GM12878 (cell line): ENCODE results near the gene RB1. TPM values are rescaled to one million over a fixed set of nuclear protein-coding genes. Genes with fewer than 3 reads are reported as not detected.

ENCODE experiments used
- ATAC-seq: fragments of 200-7000 bp; cut with Tn5 transposase; 3 replicates; pipeline ENCODE4 v1.9.1; 2020; ENCODE audit warnings: mild to moderate bottlenecking, moderate library complexity
- BruUV-seq: library from RNA; stranded (reverse); fragments of 400-500 nt; replicated peaks from 2 replicates; lab custom pipeline; 2021; lab: Mats Ljungman, UMichigan
- CTCF ChIA-PET: fragments of 300-600 bp; sonication (Branson Sonifier 250); formaldehyde crosslinking; extraction: SDS; loops from one replicate; lab custom pipeline; 2021; ENCODE audit warnings: inconsistent platforms; lab: Yijun Ruan, JAX
- POLR2A ChIA-PET: fragments of 350-600 bp; formaldehyde crosslinking; extraction: SDS; loops from one replicate; lab custom pipeline; 2021; ENCODE audit warnings: inconsistent platforms; lab: Charles Lee
- RAD21 ChIA-PET: fragments of 300-600 bp; sonication (Branson Sonifier 250); formaldehyde crosslinking; loops from one replicate; lab custom pipeline; 2023; ENCODE audit warnings: antibody characterized with exemption; ENCODE audit not compliant: unreplicated experiment; lab: Charles Lee
- SMC1A ChIA-PET: fragments of 300-600 bp; sonication (Branson Sonifier 250); formaldehyde crosslinking; loops from one replicate; lab custom pipeline; 2023; ENCODE audit not compliant: unreplicated experiment, uncharacterized antibody; lab: Charles Lee
- DNase-seq: peaks from one replicate; pipeline ENCODE4 v3.0.0-alpha.2; 2011; ENCODE audit warnings: low read depth, low spot score
- FAIRE-seq: peaks from 3 replicates; lab custom pipeline; 2011; peaks lifted over from hg19 to GRCh38; lab: Jason Lieb, UNC
- H2AFZ ChIP-seq: 2 replicates; pipeline ENCODE4 v1.6.0; 2011; ENCODE audit warnings: low read depth, low read length, control low read depth; ENCODE audit not compliant: control insufficient read depth
- H3K27ac ChIP-seq: 2 replicates; pipeline ENCODE4 v1.5.1; 2011; ENCODE audit warnings: control low read depth; ENCODE audit not compliant: control insufficient read depth, insufficient read depth
- H3K27me3 ChIP-seq, 2 experiments: replicated peaks in 1 of 2; 2 replicates each; pipeline versions ENCODE4 v1.6.0 to v1.6.1; 2011; ENCODE audit warnings: low read length in 1 of 2; ENCODE audit not compliant: control insufficient read depth in 2 of 2, insufficient read depth in 2 of 2
- H3K36me3 ChIP-seq, 2 experiments: 2 replicates each; pipeline ENCODE4 v1.5.1; 2011; ENCODE audit warnings: low read length in 1 of 2; ENCODE audit not compliant: control insufficient read depth in 2 of 2, insufficient read depth in 2 of 2
- H3K4me1 ChIP-seq: 2 replicates; pipeline ENCODE4 v1.6.1; 2011; ENCODE audit warnings: mild to moderate bottlenecking, low read length, moderate library complexity, mixed read lengths; ENCODE audit not compliant: control insufficient read depth, insufficient read depth
- H3K4me2 ChIP-seq: 2 replicates; pipeline ENCODE4 v1.6.0; 2011; ENCODE audit warnings: control low read depth; ENCODE audit not compliant: control insufficient read depth, insufficient read depth
- H3K4me3 ChIP-seq: fragments of 200-600 bp; sonication (generic); 2 replicates; pipeline ENCODE4 v1.5.1; 2016
- H3K79me2 ChIP-seq: 2 replicates; pipeline ENCODE4 v1.6.0; 2011; ENCODE audit warnings: low read length; ENCODE audit not compliant: control insufficient read depth, insufficient read depth
- H3K9ac ChIP-seq: 2 replicates; pipeline ENCODE4 v1.8.0; 2011; ENCODE audit warnings: low read length, control low read depth, mixed read lengths; ENCODE audit not compliant: control insufficient read depth, insufficient read depth
- H3K9me3 ChIP-seq: replicated peaks from 3 replicates; pipeline ENCODE4 v1.5.1; 2011; ENCODE audit warnings: mild to moderate bottlenecking, low read length; ENCODE audit not compliant: control insufficient read depth, insufficient read depth
- H4K20me1 ChIP-seq: 2 replicates; pipeline ENCODE4 v1.6.0; 2011; ENCODE audit not compliant: control insufficient read depth, insufficient read depth
- BHLHE40 ChIP-seq, 2 experiments: fragments of 450-650 bp in 1 of 2; IDR thresholded peaks; 2 replicates each; pipeline ENCODE4 v1.6.1; 2011 to 2017; ENCODE audit warnings: low read depth in 2 of 2, borderline replicate concordance in 1 of 2, improper control_type of control experiment in 1 of 2, low read length in 1 of 2, mild to moderate bottlenecking in 1 of 2
- CREB1 ChIP-seq: IDR thresholded peaks from 2 replicates; pipeline ENCODE4 v1.6.1; 2012; ENCODE audit warnings: low read depth, mild to moderate bottlenecking, inconsistent platforms
- EED ChIP-seq: sonication (generic); IDR thresholded peaks from 2 replicates; pipeline ENCODE4 v1.6.1; 2016; ENCODE audit warnings: antibody characterized with exemption, low read depth
- EP300 ChIP-seq, 2 experiments: fragments of 150-350 bp in 1 of 2; IDR thresholded peaks; 2 replicates each; pipeline ENCODE4 v1.6.1; 2011 to 2012; ENCODE audit warnings: low read depth in 2 of 2, low read length in 2 of 2, borderline replicate concordance in 1 of 2, improper control_type of control experiment in 1 of 2, inconsistent platforms in 1 of 2; ENCODE audit not compliant: control insufficient read depth in 1 of 2
- GATAD2B ChIP-seq: fragments of 450-650 bp; conservative IDR thresholded peaks from 2 replicates; pipeline ENCODE4 v1.6.1; 2017; ENCODE audit warnings: low read depth, mild to moderate bottlenecking, moderate library complexity
- IRF4 ChIP-seq: IDR thresholded peaks from 2 replicates; pipeline ENCODE4 v1.6.1; 2011; ENCODE audit warnings: low read depth, low read length
- NR2C1 ChIP-seq: fragments of 450-650 bp; IDR thresholded peaks from 2 replicates; pipeline ENCODE4 v1.6.1; 2017; ENCODE audit warnings: antibody characterized with exemption, mild to moderate bottlenecking, moderate library complexity
- NRF1 ChIP-seq: conservative IDR thresholded peaks from 2 replicates; pipeline ENCODE4 v1.6.1; 2011; ENCODE audit warnings: mild to moderate bottlenecking, low read depth, low read length, improper control_type of control experiment
- PAX5 ChIP-seq: IDR thresholded peaks from 2 replicates; pipeline ENCODE4 v1.6.1; 2011; ENCODE audit warnings: low read depth, low read length, borderline replicate concordance
- POLR2AphosphoS2 ChIP-seq: IDR thresholded peaks from 2 replicates; pipeline ENCODE4 v1.6.1; 2011; ENCODE audit warnings: low read depth, mild to moderate bottlenecking, low read length, improper control_type of control experiment, moderate library complexity
- RAD21 ChIP-seq: IDR thresholded peaks from 2 replicates; pipeline ENCODE4 v1.6.1; 2011; ENCODE audit warnings: mild to moderate bottlenecking, low read depth, low read length, moderate library complexity; ENCODE audit not compliant: insufficient read depth
- SUZ12 ChIP-seq: fragments of 200-600 bp; sonication (generic); IDR thresholded peaks from one replicate; pipeline ENCODE4 v1.6.1; 2018; ENCODE audit warnings: antibody characterized with exemption, mild to moderate bottlenecking; ENCODE audit not compliant: unreplicated experiment
- WGBS: methylation state at CpG from one replicate; pipeline ENCODE4 v1.1.6; 2016; ENCODE audit warnings: low lambda C conversion rate; ENCODE audit not compliant: insufficient replicate concordance, insufficient coverage; ENCODE audit errors: missing lambda C conversion rate; 5-methylcytosine and 5-hydroxymethylcytosine counted together
- in situ Hi-C: fragments of 300-500 bp; cut with MboI; formaldehyde crosslinking; loops from 9 replicates; pipeline ENCODE4 v1.14.3; 2018; ENCODE audit warnings: mixed read lengths
- intact Hi-C: fragments of 100-400 bp; cut with micrococcal nuclease; formaldehyde crosslinking; loops from one replicate; pipeline ENCODE4 v1.14.2; 2022; ENCODE audit not compliant: unreplicated experiment
- polyA plus RNA-seq, 11 experiments: library from polyadenylated mRNA; depleted of rRNA in 4 of 11; unstranded in 6 of 11; stranded (reverse) in 5 of 11; fragments of >200 nt; fragmentation: Nextera tagmentation in 4 of 11; fragmentation: Illumina TruSeq in 1 of 11; extraction: Ambion mirVana in 4 of 11; extraction: Trizol in 1 of 11; gene quantifications; 1 replicate in 1 of 11; 2 replicates in 10 of 11; pipeline versions ENCODE4 v1.2.1 to v1.2.3, GENCODE V29; 2011 to 2016; ENCODE audit warnings: inconsistent platforms in 2 of 11, missing spikeins in 2 of 11, low read depth in 1 of 11
- total RNA-seq, 4 experiments: library from RNA; depleted of rRNA in 3 of 4; stranded (reverse); fragments of >200 nt in 3 of 4; fragmentation: Illumina TruSeq in 1 of 4; extraction: Trizol in 1 of 4; gene quantifications; 2 replicates each; pipeline versions ENCODE4 v1.2.1 to v1.2.3, GENCODE V29; 2013 to 2021
- TF ChIP-seq, protein P1 (sequence below): fragments of 450-650 bp; IDR thresholded peaks from 2 replicates; pipeline ENCODE4 v1.6.1; 2017; ENCODE audit warnings: mild to moderate bottlenecking
- TF ChIP-seq, protein P2 (sequence below): IDR thresholded peaks from 2 replicates; pipeline ENCODE4 v1.6.1; 2012; ENCODE audit warnings: improper control_type of control experiment, low read depth, low read length; ENCODE audit not compliant: insufficient replicate concordance
- TF ChIP-seq, protein P3 (sequence below): fragments of 450-650 bp; IDR thresholded peaks from 2 replicates; pipeline ENCODE4 v1.6.1; 2017; ENCODE audit warnings: low read depth, mild to moderate bottlenecking, moderate library complexity

The RB1 gene
- total and polyA plus RNA-seq, 10 of the 15 experiments (the other 5 are each of a cell fraction or from before 2014, with no cell fraction given) = 2.8 to 45.0 (median 8.3) TPM

DNA sequence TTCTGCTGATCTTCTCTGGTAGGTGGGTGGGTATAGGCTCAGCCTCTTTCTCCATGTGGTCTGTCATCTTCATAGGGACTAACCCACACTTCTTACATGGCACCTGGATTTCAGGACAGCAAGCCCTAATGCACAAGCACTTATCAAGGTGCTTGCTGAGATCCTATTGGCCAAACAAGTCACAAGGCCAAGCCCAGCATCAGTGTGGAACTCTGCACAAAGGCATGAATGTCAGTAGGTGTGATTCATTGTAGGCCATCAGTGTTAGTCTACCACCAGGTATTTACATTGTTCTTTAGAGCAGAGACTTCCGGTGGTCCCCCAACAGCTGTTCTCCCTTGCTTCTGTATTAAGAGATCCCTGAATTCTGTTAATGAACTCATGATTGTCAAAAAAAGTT, 8.3 kb upstream of the RB1 start:
- Histone ChIP-seq H3K9ac (no peak overlapping the region), H3K27me3 (peaks cover 1 to 17% of the 10 kb centered on the region in 2 experiments; a peak in 3 of 4 replicates), H3K4me2 (no peak overlapping the region), H3K79me2 (no peaks in the 10 kb centered on the region), H4K20me1 (no peaks in the 10 kb centered on the region; the same call in 1 of the 2 replicates), H3K4me1 (no peaks in the 10 kb centered on the region), H3K4me3 (no peak overlapping the region), H3K9me3 (no peaks in the 10 kb centered on the region), H2AFZ (no peak overlapping the region), H3K27ac (no peak overlapping the region), H3K36me3 (no peaks in the 10 kb centered on the region)
- in situ Hi-C loops (no loop called here), intact Hi-C loops (no loop called here)
- RAD21 ChIA-PET = no interaction called here
- ATAC-seq (no peak), DNase-seq (no peak), FAIRE-seq (no peak)
- 95% methylated on average over 1 of the region's 1 CpG for WGBS
- BruUV-seq = no TSS peak
- CTCF ChIA-PET = no interaction called here
- POLR2A ChIA-PET = no interaction called here
- SMC1A ChIA-PET = no interaction called here
- TF ChIP-seq POLR2AphosphoS2 (no peak), PAX5 (no peak), IRF4 (no peak), NR2C1 (no peak), NRF1 (no peak), BHLHE40 (IDR thresholded peaks at IDR 0.05; ENCODE audit: borderline replicate concordance in 1 of 2, low read depth in 2 of 2, low read length in 1 of 2) (no peak), SUZ12 (no peak), RAD21 (no peak), EED (no peak), CREB1 (no peak), EP300 (IDR thresholded peaks at IDR 0.05; ENCODE audit: borderline replicate concordance in 1 of 2, control insufficient read depth in 1 of 2, low read depth in 2 of 2, low read length in 2 of 2) (no peak), GATAD2B (no peak)
- TF ChIP-seq, protein P1, sequence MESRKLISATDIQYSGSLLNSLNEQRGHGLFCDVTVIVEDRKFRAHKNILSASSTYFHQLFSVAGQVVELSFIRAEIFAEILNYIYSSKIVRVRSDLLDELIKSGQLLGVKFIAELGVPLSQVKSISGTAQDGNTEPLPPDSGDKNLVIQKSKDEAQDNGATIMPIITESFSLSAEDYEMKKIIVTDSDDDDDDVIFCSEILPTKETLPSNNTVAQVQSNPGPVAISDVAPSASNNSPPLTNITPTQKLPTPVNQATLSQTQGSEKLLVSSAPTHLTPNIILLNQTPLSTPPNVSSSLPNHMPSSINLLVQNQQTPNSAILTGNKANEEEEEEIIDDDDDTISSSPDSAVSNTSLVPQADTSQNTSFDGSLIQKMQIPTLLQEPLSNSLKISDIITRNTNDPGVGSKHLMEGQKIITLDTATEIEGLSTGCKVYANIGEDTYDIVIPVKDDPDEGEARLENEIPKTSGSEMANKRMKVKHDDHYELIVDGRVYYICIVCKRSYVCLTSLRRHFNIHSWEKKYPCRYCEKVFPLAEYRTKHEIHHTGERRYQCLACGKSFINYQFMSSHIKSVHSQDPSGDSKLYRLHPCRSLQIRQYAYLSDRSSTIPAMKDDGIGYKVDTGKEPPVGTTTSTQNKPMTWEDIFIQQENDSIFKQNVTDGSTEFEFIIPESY = no peak
- TF ChIP-seq, protein P2, sequence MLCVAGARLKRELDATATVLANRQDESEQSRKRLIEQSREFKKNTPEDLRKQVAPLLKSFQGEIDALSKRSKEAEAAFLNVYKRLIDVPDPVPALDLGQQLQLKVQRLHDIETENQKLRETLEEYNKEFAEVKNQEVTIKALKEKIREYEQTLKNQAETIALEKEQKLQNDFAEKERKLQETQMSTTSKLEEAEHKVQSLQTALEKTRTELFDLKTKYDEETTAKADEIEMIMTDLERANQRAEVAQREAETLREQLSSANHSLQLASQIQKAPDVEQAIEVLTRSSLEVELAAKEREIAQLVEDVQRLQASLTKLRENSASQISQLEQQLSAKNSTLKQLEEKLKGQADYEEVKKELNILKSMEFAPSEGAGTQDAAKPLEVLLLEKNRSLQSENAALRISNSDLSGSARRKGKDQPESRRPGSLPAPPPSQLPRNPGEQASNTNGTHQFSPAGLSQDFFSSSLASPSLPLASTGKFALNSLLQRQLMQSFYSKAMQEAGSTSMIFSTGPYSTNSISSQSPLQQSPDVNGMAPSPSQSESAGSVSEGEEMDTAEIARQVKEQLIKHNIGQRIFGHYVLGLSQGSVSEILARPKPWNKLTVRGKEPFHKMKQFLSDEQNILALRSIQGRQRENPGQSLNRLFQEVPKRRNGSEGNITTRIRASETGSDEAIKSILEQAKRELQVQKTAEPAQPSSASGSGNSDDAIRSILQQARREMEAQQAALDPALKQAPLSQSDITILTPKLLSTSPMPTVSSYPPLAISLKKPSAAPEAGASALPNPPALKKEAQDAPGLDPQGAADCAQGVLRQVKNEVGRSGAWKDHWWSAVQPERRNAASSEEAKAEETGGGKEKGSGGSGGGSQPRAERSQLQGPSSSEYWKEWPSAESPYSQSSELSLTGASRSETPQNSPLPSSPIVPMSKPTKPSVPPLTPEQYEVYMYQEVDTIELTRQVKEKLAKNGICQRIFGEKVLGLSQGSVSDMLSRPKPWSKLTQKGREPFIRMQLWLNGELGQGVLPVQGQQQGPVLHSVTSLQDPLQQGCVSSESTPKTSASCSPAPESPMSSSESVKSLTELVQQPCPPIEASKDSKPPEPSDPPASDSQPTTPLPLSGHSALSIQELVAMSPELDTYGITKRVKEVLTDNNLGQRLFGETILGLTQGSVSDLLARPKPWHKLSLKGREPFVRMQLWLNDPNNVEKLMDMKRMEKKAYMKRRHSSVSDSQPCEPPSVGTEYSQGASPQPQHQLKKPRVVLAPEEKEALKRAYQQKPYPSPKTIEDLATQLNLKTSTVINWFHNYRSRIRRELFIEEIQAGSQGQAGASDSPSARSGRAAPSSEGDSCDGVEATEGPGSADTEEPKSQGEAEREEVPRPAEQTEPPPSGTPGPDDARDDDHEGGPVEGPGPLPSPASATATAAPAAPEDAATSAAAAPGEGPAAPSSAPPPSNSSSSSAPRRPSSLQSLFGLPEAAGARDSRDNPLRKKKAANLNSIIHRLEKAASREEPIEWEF = no peak
- TF ChIP-seq, protein P3, sequence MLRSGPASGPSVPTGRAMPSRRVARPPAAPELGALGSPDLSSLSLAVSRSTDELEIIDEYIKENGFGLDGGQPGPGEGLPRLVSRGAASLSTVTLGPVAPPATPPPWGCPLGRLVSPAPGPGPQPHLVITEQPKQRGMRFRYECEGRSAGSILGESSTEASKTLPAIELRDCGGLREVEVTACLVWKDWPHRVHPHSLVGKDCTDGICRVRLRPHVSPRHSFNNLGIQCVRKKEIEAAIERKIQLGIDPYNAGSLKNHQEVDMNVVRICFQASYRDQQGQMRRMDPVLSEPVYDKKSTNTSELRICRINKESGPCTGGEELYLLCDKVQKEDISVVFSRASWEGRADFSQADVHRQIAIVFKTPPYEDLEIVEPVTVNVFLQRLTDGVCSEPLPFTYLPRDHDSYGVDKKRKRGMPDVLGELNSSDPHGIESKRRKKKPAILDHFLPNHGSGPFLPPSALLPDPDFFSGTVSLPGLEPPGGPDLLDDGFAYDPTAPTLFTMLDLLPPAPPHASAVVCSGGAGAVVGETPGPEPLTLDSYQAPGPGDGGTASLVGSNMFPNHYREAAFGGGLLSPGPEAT = no peak
